Keratinocyte (primary cell): Measurements from ENCODE around the gene RIOK3. TPM values are rescaled to one million over a fixed set of nuclear protein-coding genes. Genes with fewer than 3 reads are reported as not detected.
"Not testable (repeated sequence)": the region's sequence is repeated elsewhere in the genome, so short reads cannot be mapped to it uniquely, and the experiment has no call there.

Experiments
- DNase-seq: peaks from one replicate; pipeline ENCODE4 v3.0.0-alpha.2; 2011; ENCODE audit warnings: low read depth, missing footprints, low spot score
- FAIRE-seq: peaks from 2 replicates; lab custom pipeline; 2011; peaks lifted over from hg19 to GRCh38; lab: Jason Lieb, UNC
- H2AFZ ChIP-seq: 2 replicates; pipeline ENCODE4 v1.6.0; 2012; ENCODE audit warnings: low read length, control low read depth, inconsistent platforms; ENCODE audit not compliant: control insufficient read depth
- H3K27ac ChIP-seq: 2 replicates; pipeline ENCODE4 v1.5.1; 2011; ENCODE audit warnings: low read length; ENCODE audit not compliant: control insufficient read depth, insufficient read depth
- H3K27me3 ChIP-seq: 3 replicates; pipeline ENCODE4 v1.6.0; 2011; ENCODE audit warnings: low read length; ENCODE audit not compliant: control insufficient read depth, insufficient read depth; ENCODE audit errors: extremely low read depth
- H3K36me3 ChIP-seq, 2 experiments: 2 replicates in 1 of 2; 3 replicates in 1 of 2; pipeline ENCODE4 v1.5.1; 2011; ENCODE audit warnings: low read length in 2 of 2, mild to moderate bottlenecking in 1 of 2; ENCODE audit not compliant: control insufficient read depth in 2 of 2, insufficient read depth in 2 of 2; ENCODE audit errors: extremely low read depth in 1 of 2
- H3K4me1 ChIP-seq: 3 replicates; pipeline ENCODE4 v1.5.1; 2011; ENCODE audit warnings: low read length; ENCODE audit not compliant: control insufficient read depth, insufficient read depth; ENCODE audit errors: extremely low read depth
- H3K4me2 ChIP-seq: 3 replicates; pipeline ENCODE4 v1.6.0; 2011; ENCODE audit warnings: low read depth, low read length; ENCODE audit not compliant: control insufficient read depth, insufficient read depth; ENCODE audit errors: extremely low read depth
- H3K4me3 ChIP-seq, 3 experiments: fragments of 200-600 bp in 1 of 3; sonication (generic) in 1 of 3; 2 replicates in 2 of 3; 3 replicates in 1 of 3; pipeline ENCODE4 v1.5.1; 2011 to 2016; ENCODE audit warnings: low read length in 3 of 3, mild to moderate bottlenecking in 3 of 3, control low read depth in 2 of 3, inconsistent platforms in 1 of 3, low read depth in 1 of 3, mixed read lengths in 1 of 3, mixed run types in 1 of 3, moderate library complexity in 1 of 3; ENCODE audit not compliant: control insufficient read depth in 2 of 3, insufficient read depth in 2 of 3; ENCODE audit errors: extremely low read depth in 1 of 3
- H3K79me2 ChIP-seq: 2 replicates; pipeline ENCODE4 v1.6.0; 2012; ENCODE audit warnings: low read length; ENCODE audit not compliant: control insufficient read depth, insufficient read depth
- H3K9ac ChIP-seq: 3 replicates; pipeline ENCODE4 v1.6.0; 2011; ENCODE audit warnings: low read length; ENCODE audit not compliant: control insufficient read depth, insufficient read depth; ENCODE audit errors: extremely low read depth
- H3K9me1 ChIP-seq: 3 replicates; pipeline ENCODE4 v1.6.0; 2011; ENCODE audit warnings: low read length; ENCODE audit not compliant: control insufficient read depth, insufficient read depth; ENCODE audit errors: extremely low read depth
- H3K9me3 ChIP-seq: 2 replicates; pipeline ENCODE4 v1.5.1; 2012; ENCODE audit warnings: low read depth, low read length; ENCODE audit not compliant: control insufficient read depth
- H4K20me1 ChIP-seq: 3 replicates; pipeline ENCODE4 v1.6.0; 2011; ENCODE audit warnings: low read length; ENCODE audit not compliant: control insufficient read depth, insufficient read depth; ENCODE audit errors: extremely low read depth
- CTCF ChIP-seq, 3 experiments: IDR thresholded peaks in 1 of 3; conservative IDR thresholded peaks in 1 of 3; optimal IDR thresholded peaks in 1 of 3; 2 replicates in 2 of 3; 3 replicates in 1 of 3; pipeline versions ENCODE3 to v1.5.1; 2011; ENCODE audit warnings: low read length in 3 of 3, mild to moderate bottlenecking in 3 of 3, moderate library complexity in 2 of 3, control low read depth in 1 of 3, inconsistent platforms in 1 of 3; ENCODE audit not compliant: insufficient read depth in 2 of 3; ENCODE audit errors: extremely low read depth in 1 of 3
- EZH2 ChIP-seq: IDR thresholded peaks from one replicate; pipeline ENCODE4 v1.6.1; 2012; ENCODE audit warnings: inconsistent platforms, mild to moderate bottlenecking, low read length, moderate library complexity
- dilution Hi-C: fragments of 300-500 bp; cut with MboI; formaldehyde crosslinking; loops from one replicate; pipeline ENCODE4 v1.7.0; 2020; ENCODE audit warnings: low sequenced_read_pairs; ENCODE audit not compliant: extremely low pct_ligation_motif_present
- polyA plus RNA-seq, 5 experiments: library from polyadenylated mRNA; depleted of rRNA in 3 of 5; stranded (reverse) in 3 of 5; stranded (forward) in 1 of 5; unstranded in 1 of 5; fragments of >200 nt; gene quantifications; 1 replicate in 1 of 5; 2 replicates in 3 of 5; 3 replicates in 1 of 5; pipeline versions ENCODE4 v1.2.1 to v1.2.3, GENCODE V29; 2011 to 2012; ENCODE audit warnings: missing spikeins in 2 of 5, low read depth in 1 of 5, low replicate concordance in 1 of 5

RIOK3 gene
- polyA plus RNA-seq, 1 donor (not counting 4 experiments of a cell fraction or from before 2014, with no cell fraction given), result 68.6 TPM

- no peak overlapping the region for H3K4me2 ChIP-seq
- H4K20me1 ChIP-seq, result no peaks in the 10 kb centered on the region
- no peaks in the 10 kb centered on the region for H3K9me1 ChIP-seq
- peaks cover 4% of the 10 kb centered on the region for H3K4me1 ChIP-seq
- H2AFZ ChIP-seq, result no peak overlapping the region
- H3K36me3 ChIP-seq, result peaks cover 0 to 2% of the 10 kb centered on the region in 2 experiments
- H3K27me3 ChIP-seq, result no peaks in the 10 kb centered on the region
- no peak overlapping the region for H3K4me3 ChIP-seq
- TF ChIP-seq EZH2, result no peak
- TF ChIP-seq CTCF (optimal IDR thresholded peaks at IDR 0.05 in 1 of 3, IDR thresholded peaks at IDR 0.05 in 1 of 3, conservative IDR thresholded peaks at IDR 0.05 in 1 of 3; ENCODE audit: extremely low read depth in 1 of 3, insufficient read depth in 2 of 3, low read length in 3 of 3), result no peak
- no peaks in the 10 kb centered on the region for H3K79me2 ChIP-seq
- no peak overlapping the region for H3K9ac ChIP-seq
- FAIRE-seq (no peak), DNase-seq (no peak)
- no peaks in the 10 kb centered on the region for H3K9me3 ChIP-seq
- dilution Hi-C loops, result no loop called here
- H3K27ac ChIP-seq, result no peak overlapping the region
These were observed 24.3 kb upstream of the RIOK3 start for GRCh38 chr18:23428821-23429220.

- H3K9ac ChIP-seq, H3K4me3 ChIP-seq, H3K27me3 ChIP-seq, FAIRE-seq, H2AFZ ChIP-seq, H3K79me2 ChIP-seq, H3K27ac ChIP-seq, DNase-seq, H3K9me1 ChIP-seq, H3K36me3 ChIP-seq, dilution Hi-C loops, H4K20me1 ChIP-seq, H3K4me1 ChIP-seq, H3K9me3 ChIP-seq, H3K4me2 ChIP-seq: not testable (repeated sequence)
These were observed 23.5 kb upstream of the RIOK3 start for GRCh38 chr18:23429538-23429937.

DNA sequence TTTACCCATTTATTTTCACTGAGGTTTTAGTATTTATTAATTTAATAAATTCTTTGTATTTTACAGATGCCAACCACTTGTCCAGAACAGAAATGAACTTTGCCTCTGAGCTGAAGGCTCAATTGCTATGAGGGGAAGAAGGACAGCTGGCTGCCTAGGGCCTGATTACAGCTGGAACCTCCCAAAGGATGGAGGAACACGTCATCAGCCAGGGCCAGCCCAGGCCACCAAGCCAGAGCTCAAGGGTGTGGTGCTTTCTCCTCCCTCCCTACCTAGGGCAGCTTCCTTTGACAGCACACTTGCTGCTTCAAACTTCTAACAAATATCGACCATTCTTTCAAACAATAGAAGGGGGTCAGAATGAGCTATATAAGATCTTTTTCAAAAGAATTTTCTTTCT, 19.7 kb upstream of the RIOK3 start:
- H3K9me1 ChIP-seq, result no peaks in the 10 kb centered on the region
- no peaks in the 10 kb centered on the region for H3K27me3 ChIP-seq
- peaks cover 8% of the 10 kb centered on the region for H3K4me1 ChIP-seq
- no peak for FAIRE-seq
- no peak overlapping the region for H3K4me3 ChIP-seq
- H3K36me3 ChIP-seq, result peaks cover 0 to 2% of the 10 kb centered on the region in 2 experiments
- no peak overlapping the region for H3K9ac ChIP-seq
- dilution Hi-C loops, result no loop called here
- no peak for DNase-seq
- H3K79me2 ChIP-seq, result peaks cover 4% of the 10 kb centered on the region
- TF ChIP-seq CTCF (optimal IDR thresholded peaks at IDR 0.05 in 1 of 3, IDR thresholded peaks at IDR 0.05 in 1 of 3, conservative IDR thresholded peaks at IDR 0.05 in 1 of 3; ENCODE audit: extremely low read depth in 1 of 3, insufficient read depth in 2 of 3, low read length in 3 of 3) (no peak), EZH2 (no peak)
- no peaks in the 10 kb centered on the region for H3K9me3 ChIP-seq
- no peak overlapping the region for H2AFZ ChIP-seq
- H3K4me2 ChIP-seq, result no peak overlapping the region
- H4K20me1 ChIP-seq, result no peaks in the 10 kb centered on the region
- no peak overlapping the region for H3K27ac ChIP-seq
